Mammary epithelial cell (primary cell): ENCODE measurements around the gene ATP2A3.

ENCODE experiments used
- EZH2 ChIP-seq: IDR thresholded peaks from 2 replicates; pipeline ENCODE4 v1.6.1; 2012; ENCODE audit warnings: low read length, inconsistent platforms, borderline replicate concordance
- TF ChIP-seq, protein P1 (sequence below), 2 donors: IDR thresholded peaks in 1 of 2; conservative IDR thresholded peaks in 1 of 2; 2 replicates each; pipeline ENCODE4 v1.5.1; 2011 to 2012; ENCODE audit warnings: inconsistent platforms in 2 of 2, low read length in 2 of 2, mild to moderate bottlenecking in 2 of 2, control low read depth in 1 of 2, low read depth in 1 of 2; ENCODE audit not compliant: insufficient read depth in 1 of 2; ENCODE audit errors: extremely low read depth in 1 of 2

- TF ChIP-seq, protein P1, sequence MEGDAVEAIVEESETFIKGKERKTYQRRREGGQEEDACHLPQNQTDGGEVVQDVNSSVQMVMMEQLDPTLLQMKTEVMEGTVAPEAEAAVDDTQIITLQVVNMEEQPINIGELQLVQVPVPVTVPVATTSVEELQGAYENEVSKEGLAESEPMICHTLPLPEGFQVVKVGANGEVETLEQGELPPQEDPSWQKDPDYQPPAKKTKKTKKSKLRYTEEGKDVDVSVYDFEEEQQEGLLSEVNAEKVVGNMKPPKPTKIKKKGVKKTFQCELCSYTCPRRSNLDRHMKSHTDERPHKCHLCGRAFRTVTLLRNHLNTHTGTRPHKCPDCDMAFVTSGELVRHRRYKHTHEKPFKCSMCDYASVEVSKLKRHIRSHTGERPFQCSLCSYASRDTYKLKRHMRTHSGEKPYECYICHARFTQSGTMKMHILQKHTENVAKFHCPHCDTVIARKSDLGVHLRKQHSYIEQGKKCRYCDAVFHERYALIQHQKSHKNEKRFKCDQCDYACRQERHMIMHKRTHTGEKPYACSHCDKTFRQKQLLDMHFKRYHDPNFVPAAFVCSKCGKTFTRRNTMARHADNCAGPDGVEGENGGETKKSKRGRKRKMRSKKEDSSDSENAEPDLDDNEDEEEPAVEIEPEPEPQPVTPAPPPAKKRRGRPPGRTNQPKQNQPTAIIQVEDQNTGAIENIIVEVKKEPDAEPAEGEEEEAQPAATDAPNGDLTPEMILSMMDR (conservative IDR thresholded peaks at IDR 0.05 in 1 of 2, IDR thresholded peaks at IDR 0.05 in 1 of 2; ENCODE audit: extremely low read depth in 1 of 2, insufficient read depth in 1 of 2, low read depth in 1 of 2, low read length in 2 of 2): no peak
- TF ChIP-seq EZH2: no peak
These were observed 51.4 kb downstream of the ATP2A3 start for GRCh38 chr17:3912827-3913226.
